GM21360 (cell line): Measurements from ENCODE around the gene HOXC10.

ENCODE experiments used
- ATAC-seq: cut with Tn5 transposase; IDR thresholded peaks from one replicate; pipeline ENCODE4 v1.9.1; 2021; ENCODE audit warnings: mild to moderate bottlenecking, moderate library complexity; ENCODE audit not compliant: unreplicated experiment

The HOXC10 gene

GRCh38 chr12:53988541-53989226 lies 3.7 kb downstream of the HOXC10 start:
- ATAC-seq = no peak

- ATAC-seq = peak; percentile 32
These were observed 4.5 kb downstream of the HOXC10 start for GRCh38 chr12:53989227-53990113.

GRCh38 chr12:53990311-53991076 lies 5.5 kb downstream of the HOXC10 start:
- no peak for ATAC-seq

GRCh38 chr12:53991077-53991460 lies 6.1 kb downstream of the HOXC10 start:
- ATAC-seq = no peak

GRCh38 chr12:53992377-53992889 lies 7.5 kb downstream of the HOXC10 start:
- no peak for ATAC-seq

GRCh38 chr12:53993162-53994008 lies 8.4 kb downstream of the HOXC10 start:
- no peak for ATAC-seq

GRCh38 chr12:53994009-53994263 lies 9.0 kb downstream of the HOXC10 start:
- no peak for ATAC-seq

- no peak for ATAC-seq
These were observed 9.5 kb downstream of the HOXC10 start for GRCh38 chr12:53994264-53995001.

GRCh38 chr12:53995002-53995377 lies 10.0 kb downstream of the HOXC10 start:
- ATAC-seq = no peak

- no peak for ATAC-seq
These were observed 10.7 kb downstream of the HOXC10 start for GRCh38 chr12:53995378-53996239.

GRCh38 chr12:53996240-53997203 lies 11.6 kb downstream of the HOXC10 start:
- no peak for ATAC-seq

- no peak for ATAC-seq
These were observed 12.5 kb downstream of the HOXC10 start for GRCh38 chr12:53997204-53998109.

- no peak for ATAC-seq
These were observed 13.4 kb downstream of the HOXC10 start for GRCh38 chr12:53998110-53998899.

- ATAC-seq = no peak
These were observed 13.9 kb downstream of the HOXC10 start for GRCh38 chr12:53998900-53999236.

- no peak for ATAC-seq
These were observed 14.7 kb downstream of the HOXC10 start for GRCh38 chr12:53999559-54000115.
